ENCODE measurements around the gene PRLH. TPM values are rescaled to one million over a fixed set of nuclear protein-coding genes. Genes with fewer than 3 reads are reported as not detected.
"Not testable (repeated sequence)": the region's sequence is repeated elsewhere in the genome, so short reads cannot be mapped to it uniquely, and the experiment has no call there.

Gene PRLH
- total RNA-seq, 1 donor from 2014 or later = not detected

- DNase-seq (ENCODE audit: low spot score) = no peak
These were observed 34.0 kb downstream of the PRLH start for GRCh38 chr2:237600205-237600846.

- no peak for DNase-seq (ENCODE audit: low spot score)
These were observed 35.2 kb downstream of the PRLH start for GRCh38 chr2:237601453-237602116.

- DNase-seq (ENCODE audit: low spot score) = no peak
These were observed 36.0 kb downstream of the PRLH start for GRCh38 chr2:237602409-237602808.

- no peak for DNase-seq (ENCODE audit: low spot score)
These were observed 36.8 kb downstream of the PRLH start for GRCh38 chr2:237603049-237603717.

- DNase-seq (ENCODE audit: low spot score) = peak; percentile 65
These were observed 37.5 kb downstream of the PRLH start for GRCh38 chr2:237603718-237604362.

- DNase-seq (ENCODE audit: low spot score) = no peak
These were observed 38.0 kb downstream of the PRLH start for GRCh38 chr2:237604391-237604790.

GRCh38 chr2:237604960-237605359, 38.6 kb downstream of the PRLH start:
- DNase-seq (ENCODE audit: low spot score) = no peak

GRCh38 chr2:237606522-237606921, 40.1 kb downstream of the PRLH start:
- not testable (repeated sequence) for DNase-seq (ENCODE audit: low spot score)

- no peak for DNase-seq (ENCODE audit: low spot score)
These were observed 46.4 kb downstream of the PRLH start for GRCh38 chr2:237612527-237613357.

GRCh38 chr2:237613679-237614078, 47.3 kb downstream of the PRLH start:
- no peak for DNase-seq (ENCODE audit: low spot score)

- no peak for DNase-seq (ENCODE audit: low spot score)
These were observed 47.9 kb downstream of the PRLH start for GRCh38 chr2:237614151-237614720.

GRCh38 chr2:237615631-237616249, 49.4 kb downstream of the PRLH start:
- DNase-seq (ENCODE audit: low spot score) = no peak

- no peak for DNase-seq (ENCODE audit: low spot score)
These were observed 50.0 kb downstream of the PRLH start for GRCh38 chr2:237616373-237616733.

Other genes starting within 250 kb of the PRLH start
- 258 TPM for gene COL6A3, start 152.4 kb upstream of the PRLH start, total RNA-seq
- 222 TPM for gene MLPH, start 79.3 kb upstream of the PRLH start, total RNA-seq
- gene RAB17, start 24.2 kb downstream of the PRLH start, total RNA-seq = 64.8 TPM
- 104 TPM for gene LRRFIP1, start 61.0 kb downstream of the PRLH start, total RNA-seq
- 0.55 TPM for gene RBM44, start 232.2 kb downstream of the PRLH start, total RNA-seq